ENCODE results near the gene CPT1C. TPM values are rescaled to one million over a fixed set of nuclear protein-coding genes. Genes with fewer than 3 reads are reported as not detected.
"Not testable (repeated sequence)": the region's sequence is repeated elsewhere in the genome, so short reads cannot be mapped to it uniquely, and the experiment has no call there.

The CPT1C gene
- total RNA-seq, 1 donor from 2014 or later: 42.1 TPM

DNA sequence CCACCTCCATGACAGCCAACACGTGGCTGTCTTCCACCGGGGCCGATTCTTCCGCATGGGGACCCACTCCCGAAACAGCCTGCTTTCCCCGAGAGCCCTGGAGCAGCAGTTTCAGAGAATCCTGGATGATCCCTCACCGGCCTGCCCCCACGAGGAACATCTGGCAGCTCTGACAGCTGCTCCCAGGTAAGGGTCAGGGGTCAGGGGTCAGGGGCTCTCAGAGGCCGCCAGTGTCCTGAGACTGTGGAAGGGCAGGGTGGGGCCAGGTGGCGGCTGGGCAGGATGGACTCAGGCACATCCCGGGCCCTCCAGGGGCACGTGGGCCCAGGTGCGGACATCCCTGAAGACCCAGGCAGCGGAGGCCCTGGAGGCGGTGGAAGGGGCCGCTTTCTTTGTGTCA, 15.0 kb downstream of the CPT1C start:
- no peak for DNase-seq

DNA sequence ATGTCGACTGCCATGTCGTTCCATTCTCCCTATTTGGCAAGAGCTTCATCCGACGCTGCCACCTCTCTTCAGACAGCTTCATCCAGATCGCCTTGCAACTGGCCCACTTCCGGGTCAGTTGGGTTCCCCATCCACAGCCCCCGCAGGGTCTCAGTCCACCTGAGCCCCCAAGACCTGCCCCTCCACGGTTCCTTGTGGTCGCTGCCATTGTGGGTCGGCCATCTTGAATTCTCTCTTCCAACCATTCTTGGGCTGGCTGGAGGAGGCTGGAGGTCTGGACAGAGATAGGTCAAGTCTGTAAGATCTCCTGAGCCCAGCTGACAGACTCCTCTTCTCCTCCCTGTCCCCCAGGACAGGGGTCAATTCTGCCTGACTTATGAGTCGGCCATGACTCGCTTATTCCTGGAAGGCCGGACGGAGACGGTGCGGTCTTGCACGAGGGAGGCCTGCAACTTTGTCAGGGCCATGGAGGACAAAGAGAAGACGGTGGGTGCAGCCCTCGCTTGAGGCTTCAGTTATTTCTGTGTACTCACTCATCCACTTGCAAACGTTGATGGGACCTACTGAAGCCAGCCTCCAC, 19.5 kb downstream of the CPT1C start:
- DNase-seq: no peak

- peak; percentile 14 for DNase-seq
Observed at GRCh38 chr19:49712397-49712859, 21.5 kb downstream of the CPT1C start.

DNA sequence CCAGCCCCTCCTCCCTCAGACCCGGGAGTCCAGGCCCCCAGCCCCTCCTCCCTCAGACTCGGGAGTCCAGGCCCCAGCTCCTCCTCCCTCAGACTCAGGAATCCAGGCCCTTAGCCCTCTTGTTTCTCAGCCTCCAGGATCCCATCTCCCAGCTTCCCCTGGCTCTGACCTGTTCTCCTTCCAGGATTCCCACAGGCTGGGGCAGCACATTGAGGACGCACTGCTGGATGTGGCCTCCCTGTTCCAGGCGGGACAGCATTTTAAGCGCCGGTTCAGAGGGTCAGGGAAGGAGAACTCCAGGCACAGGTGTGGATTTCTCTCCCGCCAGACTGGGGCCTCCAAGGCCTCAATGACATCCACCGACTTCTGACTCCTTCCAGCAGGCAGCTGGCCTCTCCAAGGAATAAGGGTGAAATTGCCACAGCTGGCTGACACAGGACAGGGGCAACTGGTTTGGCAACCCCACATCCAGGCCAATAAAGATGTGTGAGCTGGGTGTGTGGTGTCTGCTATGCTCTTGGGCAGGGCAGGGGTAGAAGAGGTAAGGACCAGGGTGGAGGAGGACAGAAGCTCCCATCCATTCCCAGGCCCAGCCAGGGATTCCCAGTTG, 22.4 kb downstream of the CPT1C start:
- no peak for DNase-seq

DNA sequence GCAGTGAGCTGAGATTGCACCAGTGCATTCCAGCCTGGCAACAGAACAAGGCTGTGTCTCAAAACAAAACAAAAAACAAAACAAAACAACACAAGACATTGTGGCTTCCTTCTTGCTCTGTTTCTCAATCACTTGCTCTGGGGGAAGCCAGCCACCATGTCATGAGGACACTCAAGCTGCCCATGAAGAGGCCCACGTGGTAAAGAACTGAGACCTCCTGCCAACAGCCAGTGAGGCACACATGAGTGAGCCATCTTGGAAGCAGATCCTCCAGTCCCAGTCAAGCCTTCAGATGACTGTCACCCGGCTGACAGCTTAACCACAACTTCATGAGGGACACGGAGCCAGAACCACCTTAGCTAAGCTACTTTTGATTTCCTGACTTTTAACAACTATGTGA, 25.2 kb downstream of the CPT1C start:
- DNase-seq: no peak

GRCh38 chr19:49718511-49718910, 27.6 kb downstream of the CPT1C start:
- DNase-seq: no peak

DNA sequence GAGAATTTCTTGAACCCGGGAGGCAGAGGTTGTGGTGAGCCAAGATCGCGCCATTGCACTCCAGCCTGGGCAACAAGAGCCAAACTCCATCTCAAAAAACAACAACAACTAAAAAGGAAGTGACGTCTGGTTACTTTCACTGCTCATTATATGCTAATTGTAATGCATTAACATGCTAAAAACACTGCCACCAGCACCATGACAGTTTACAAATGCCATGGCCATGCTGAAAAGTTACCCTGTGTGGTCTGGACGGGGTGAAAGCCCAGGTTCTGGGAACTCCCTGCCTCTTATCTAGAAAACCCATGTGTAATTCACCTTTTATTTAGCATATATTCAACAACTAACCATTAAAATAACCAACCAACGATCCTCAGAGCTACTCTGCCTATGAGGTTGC, 28.1 kb downstream of the CPT1C start:
- DNase-seq: no peak

- not testable (repeated sequence) for DNase-seq
Observed at GRCh38 chr19:49719420-49719819, 28.5 kb downstream of the CPT1C start.

- DNase-seq: peak; percentile 5
Observed at GRCh38 chr19:49727217-49728030, 36.5 kb downstream of the CPT1C start.

GRCh38 chr19:49730166-49730565, 39.2 kb downstream of the CPT1C start:
- DNase-seq: no peak

DNA sequence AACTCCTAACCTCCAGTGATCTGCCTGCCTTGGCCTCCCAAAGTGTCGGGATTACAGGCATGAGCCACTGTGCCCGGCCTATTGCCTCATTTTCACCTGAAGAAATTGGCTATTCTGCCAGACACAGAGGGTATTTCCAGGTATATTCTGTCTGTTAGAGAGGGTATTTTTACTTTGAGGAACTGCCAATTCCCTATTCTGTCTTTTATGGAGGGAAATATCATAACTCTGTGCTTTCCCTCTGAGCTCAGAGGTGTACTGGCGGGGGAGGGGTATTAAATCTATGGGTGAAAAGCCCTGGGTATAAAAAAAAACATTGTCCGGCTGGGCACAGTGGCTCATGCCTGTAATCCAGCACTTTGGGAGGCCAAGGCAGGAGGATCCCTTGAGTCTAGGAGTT, 47.4 kb downstream of the CPT1C start:
- no peak for DNase-seq

DNA sequence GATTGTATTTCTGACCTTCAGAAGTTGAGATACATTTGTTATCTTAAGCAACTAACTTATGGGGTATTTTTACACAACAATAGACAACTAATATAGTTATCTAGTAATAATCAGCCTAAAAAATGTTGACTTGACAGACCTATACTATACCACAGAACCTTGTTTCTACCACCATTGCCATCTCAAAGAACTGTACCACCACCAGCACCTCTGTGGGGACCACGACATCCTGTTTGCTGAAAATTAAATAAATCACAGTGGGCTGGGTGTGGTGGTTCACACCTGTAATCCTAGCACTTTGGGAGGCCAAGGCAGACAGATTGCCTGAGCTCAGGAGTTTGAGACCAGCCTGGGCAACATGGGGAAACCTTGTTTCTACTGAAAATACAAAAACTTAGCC, 48.2 kb downstream of the CPT1C start:
- no peak for DNase-seq

GRCh38 chr19:49739933-49740332, 49.0 kb downstream of the CPT1C start:
- no peak for DNase-seq

- DNase-seq: no peak
Observed at GRCh38 chr19:49741210-49741844, 50.4 kb downstream of the CPT1C start.

GRCh38 chr19:49744946-49745381, 54.0 kb downstream of the CPT1C start:
- DNase-seq: no peak

DNA sequence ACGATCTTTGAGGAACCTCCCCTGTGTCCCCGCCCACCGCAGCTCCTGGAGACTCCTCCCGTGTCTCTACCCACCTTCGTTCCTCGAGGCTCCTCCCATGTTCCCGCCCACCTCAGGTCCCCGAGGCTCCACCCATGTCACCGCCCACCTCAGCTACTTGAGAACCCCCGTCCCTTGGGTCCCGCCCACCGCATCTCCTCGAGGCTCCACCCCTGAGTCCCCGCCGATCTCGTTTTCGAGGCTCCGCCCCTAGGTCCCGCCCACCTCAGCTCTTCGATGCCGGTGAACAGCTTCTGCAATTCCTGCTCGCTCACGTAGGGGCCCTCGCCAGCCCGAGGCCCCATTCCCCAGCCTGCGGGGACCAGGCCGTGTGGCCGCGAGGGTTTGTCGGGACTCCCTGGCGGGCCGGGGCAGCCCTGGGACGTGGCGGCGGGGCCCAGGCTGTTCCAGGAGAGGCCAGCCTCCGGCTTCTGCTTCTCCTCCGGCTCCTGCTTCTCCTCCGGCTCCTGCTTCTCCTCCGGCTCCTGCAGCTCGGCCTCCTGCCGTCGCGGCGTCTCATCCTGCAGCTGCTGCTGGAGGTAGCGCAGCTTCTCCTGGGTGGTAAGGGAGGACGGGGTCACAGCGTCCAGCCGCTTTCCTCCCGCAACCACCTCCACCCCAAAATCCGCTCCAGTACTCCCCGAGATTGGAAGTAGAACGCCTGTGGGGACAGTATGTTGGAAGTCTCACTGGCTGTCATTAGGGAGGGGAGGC, 55.5 kb downstream of the CPT1C start:
- no peak for DNase-seq

DNA sequence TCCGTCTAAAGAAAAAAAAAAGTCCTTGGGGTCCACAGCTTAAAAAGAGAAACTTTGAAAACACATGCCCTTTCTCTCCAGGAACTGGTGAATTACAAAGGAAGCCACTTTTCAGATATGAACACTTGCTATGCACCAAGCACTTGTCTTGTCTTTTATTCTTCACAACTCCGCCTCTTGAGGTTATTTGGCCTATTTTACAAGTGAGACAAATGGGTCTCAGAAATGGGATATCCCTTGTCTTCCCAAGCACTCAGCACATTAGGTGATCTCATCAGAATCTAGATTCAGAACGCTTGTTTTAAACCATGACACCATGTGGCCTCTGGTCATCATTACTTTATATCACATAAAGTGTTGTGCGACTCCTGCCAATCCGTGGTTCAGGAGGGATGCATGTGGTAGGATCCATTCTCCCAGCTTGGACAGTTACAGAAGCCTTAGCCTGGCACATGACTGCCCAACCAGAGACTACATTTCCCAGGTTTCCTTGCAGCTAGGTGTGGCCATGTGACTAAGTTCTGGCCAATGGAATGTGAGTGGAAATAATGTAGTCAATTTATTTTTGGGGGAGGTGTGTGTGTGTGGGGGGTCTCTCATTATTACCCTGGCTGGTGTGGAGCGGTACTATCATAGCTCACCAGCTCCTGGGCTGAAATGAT, 58.3 kb downstream of the CPT1C start:
- DNase-seq: no peak

DNA sequence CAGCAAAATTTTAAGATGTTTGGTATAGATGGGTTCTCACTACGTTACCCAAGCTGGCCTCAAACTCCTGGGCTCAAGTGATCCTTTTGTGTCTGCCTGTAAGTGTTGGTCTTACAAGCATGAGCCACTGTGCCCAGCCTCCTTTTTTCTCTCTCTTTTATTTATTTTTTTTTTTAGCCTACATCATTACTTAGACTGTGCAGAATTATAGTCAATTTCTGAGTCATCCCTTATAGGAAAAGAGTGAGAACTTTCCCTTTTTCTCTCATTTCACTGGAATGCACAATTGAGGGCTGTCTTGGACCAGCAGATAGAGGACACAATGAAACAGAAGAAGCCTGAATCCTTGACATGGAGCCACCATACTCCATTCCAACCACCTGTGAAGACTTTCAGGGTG, 58.9 kb downstream of the CPT1C start:
- no peak for DNase-seq

DNA sequence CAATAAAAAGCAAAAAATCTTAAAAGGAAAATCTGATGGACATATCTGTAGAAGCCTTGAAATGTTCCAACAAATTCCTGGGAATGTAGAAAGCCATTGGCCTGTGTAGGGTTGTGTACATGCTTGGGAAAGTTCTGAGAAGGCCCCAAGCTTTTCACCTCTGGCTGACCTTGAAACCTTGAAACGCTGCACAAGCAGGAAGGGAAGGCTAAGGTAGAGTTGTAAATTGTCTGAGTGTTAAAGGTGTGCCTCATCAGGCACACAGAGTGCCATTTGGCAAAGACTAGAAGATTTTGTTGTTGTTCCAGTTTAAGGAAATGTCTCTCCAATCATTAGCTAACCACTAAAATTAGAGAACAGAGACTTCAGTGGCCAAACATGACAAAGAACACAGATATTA, 61.8 kb downstream of the CPT1C start:
- DNase-seq: no peak

- DNase-seq: no peak
Observed at GRCh38 chr19:49755956-49756355, 65.0 kb downstream of the CPT1C start.

DNA sequence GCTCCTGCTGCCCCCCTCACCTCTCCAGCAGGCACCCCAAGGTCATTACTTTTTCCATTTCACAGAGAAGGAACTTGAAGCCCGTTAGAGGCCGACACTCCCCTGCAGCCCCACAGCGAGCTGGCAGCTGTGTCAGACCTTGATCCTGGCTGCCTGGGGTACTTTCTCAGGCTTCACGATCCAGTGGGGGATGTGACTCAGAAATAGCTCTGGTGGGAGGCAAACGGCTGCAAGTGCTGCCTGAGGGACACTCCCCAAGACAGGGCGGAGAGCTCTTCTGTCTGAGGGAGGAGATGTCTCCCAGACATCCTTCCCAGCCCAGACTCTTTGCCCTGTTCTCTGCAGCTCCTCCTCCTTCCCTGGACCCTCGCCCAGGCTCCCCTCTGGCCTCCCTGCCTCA, 67.4 kb downstream of the CPT1C start:
- DNase-seq: no peak

- no peak for DNase-seq
Observed at GRCh38 chr19:49761249-49761624, 70.3 kb downstream of the CPT1C start.

All from occipital lobe (tissue), 2 donors.